ENCODE measurements around the gene FGFR2.
"Not testable (repeated sequence)": the region's sequence is repeated elsewhere in the genome, so short reads cannot be mapped to it uniquely, and the experiment has no call there.

The FGFR2 gene

DNA sequence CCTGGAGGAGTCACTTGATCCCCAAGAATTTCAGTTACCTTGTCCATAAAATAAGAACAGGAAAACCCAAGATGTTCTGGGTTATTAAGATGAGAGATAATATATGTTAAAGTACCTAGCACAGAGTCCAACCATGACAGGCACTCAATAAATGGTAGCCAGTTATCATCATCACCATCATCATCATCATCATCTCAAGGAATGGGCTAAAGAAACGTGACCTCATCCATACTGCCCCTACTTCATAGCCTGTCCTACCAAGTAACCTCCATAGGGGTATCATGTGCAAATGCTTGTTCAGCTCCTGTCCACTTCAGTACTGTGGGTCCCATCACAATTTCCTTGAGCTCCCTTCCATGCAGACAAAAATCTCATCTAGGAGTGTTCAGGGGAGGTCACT lies 14.4 kb downstream of the FGFR2 start:
- no peak for DNase-seq

DNA sequence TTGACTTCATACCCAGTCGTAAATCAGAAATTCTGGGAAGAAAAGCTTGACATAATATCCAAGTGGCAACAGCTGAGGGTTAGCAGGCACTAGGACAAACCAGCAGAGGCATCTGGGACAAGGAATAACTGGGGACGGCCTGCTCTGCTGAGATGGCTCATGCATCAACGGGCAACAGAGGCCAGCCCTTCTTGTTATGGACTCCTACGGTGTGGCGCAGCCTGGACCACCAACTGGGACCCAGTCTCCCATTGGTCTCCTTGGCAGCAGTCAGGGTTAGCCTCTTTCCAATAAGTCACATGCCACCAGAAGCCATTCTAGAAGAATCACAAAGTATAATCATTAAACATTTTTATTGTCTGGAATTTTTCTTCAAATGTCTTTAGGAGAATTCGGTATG lies 15.0 kb downstream of the FGFR2 start:
- DNase-seq, result no peak

DNA sequence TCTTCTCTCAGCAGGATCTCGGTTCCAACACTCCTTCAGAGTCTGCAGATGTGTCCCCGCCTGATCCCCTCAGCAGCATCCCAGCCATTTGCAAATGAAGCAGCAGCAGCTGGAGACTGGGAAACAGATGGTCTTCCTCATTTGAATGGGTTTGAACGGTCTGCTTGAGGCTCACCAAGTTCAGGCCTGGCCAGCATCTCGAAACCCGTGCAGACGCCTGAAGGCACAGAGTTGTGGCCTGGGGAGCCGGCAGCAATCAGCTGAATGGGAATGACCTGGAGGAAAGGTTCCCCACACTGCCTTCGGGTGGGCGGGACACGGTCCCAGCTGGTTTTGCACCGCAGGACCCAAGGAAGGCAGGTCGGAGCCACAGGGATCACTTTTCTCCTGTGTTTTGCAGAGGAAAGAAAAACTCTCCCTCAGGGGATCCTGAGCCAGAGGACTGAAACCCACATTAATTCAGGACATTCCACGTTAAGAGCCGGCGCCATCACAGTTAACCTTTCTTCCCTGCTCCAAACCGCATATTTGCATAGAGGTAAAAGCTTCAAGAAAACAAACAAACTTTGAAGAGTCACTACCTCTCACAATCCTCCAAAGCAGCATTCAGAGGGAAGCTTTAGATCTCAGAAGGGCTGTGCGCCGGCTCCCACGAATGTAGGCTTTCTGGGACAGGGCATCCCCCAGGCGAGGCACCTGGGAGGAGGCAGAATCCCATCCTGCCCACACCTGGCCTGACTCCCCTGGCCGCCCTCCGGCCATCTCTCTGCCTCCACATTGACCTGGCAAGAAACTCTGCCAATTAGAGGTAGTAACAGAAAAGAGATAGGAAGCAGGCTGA lies 17.7 kb downstream of the FGFR2 start:
- DNase-seq, result peak; percentile 13

DNA sequence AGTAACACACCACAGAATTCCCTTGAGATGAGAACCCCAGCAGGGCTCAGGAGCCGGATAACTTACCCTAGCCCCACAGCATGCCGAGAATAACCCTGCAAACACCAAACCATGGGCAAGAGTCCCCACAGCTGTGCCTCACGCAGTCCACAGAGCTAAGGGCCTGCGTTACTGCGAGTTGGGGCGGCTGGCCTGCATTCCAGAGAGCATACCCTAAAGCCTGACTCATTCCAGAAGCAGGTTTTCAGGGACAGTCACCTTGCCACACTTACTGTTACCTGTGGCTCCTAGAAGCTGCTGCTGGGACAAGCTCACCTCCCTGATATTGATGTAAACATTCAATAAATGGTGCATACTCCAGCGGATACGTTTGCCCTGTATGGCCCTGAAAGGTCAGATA lies 18.6 kb downstream of the FGFR2 start:
- no peak for DNase-seq

DNA sequence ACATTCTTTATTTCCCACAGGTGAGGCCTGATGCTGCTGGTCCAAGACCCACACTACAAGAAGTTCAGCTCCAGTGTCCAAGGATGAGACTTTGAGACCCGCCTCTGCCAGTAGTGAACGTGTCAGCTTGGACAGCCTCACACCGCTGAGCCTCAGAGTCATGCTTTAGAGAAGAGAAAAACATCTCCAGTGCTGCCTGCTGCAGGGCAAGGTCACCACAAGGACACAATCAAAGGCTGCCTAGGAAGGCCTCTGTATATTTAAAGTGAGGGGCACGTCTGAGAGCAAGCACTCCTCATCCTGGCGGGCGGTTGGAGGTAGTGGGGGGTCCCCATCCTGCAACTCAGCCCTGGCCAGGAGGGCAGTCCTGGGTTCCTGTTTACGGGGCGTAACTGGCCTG lies 19.3 kb downstream of the FGFR2 start:
- DNase-seq, result no peak

DNA sequence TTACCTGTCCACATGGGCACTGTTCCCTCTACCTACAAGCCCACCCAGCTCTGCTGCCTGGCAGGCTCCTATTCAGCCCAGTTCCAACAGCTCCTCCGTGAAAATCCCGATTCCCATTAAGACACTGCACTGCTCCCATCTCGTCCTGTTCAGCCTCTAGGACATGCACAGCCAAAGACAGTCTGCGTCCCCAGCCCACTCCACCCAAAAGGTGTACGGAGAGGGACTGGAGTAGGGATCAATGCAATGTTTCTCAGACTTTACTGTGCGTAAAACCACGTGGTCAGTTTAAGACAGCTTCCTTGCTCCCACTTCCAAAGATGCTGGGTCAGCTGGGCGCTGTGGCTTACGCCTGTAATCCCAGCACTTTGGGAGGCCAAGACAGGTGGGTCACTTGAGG lies 19.9 kb downstream of the FGFR2 start:
- no peak for DNase-seq

DNA sequence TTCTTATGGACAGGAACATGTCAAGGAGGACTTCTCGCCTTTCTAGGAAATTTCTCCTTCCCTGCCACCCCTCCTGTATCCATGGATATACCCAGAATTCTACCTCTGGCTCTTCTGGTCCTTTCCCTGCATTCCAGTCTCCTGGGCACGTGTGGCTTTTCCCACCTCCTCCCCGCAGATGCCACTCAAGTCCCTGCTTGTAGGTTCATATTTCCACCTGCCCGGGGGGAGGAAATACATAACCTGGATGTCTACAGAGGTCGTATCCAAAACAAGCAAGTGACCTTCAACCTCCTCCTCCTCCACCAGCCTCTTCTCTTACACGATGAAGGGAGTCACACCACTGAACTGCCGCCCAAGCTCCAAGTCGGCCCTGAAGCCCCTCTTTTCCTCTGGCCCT lies 20.7 kb downstream of the FGFR2 start:
- DNase-seq, result no peak

DNA sequence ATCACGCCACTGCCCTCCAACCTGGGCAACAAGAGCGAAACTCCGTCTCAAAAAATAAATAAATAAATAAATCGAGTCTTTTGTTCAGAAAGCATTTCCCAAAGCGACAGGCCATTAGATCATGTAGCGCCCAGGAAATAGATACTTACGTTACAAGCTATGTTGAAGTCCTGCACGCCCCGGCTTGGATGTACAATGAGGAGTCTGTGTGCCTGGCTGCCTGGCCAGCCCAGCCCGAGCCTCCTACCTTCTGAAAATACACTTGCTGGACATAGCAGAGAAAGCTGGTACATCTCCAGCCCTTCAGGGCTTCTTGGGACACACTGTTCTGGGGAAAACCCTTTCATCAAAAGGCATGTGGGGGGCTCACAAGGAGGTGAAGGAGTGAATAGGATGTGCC lies 22.1 kb downstream of the FGFR2 start:
- DNase-seq, result no peak

DNA sequence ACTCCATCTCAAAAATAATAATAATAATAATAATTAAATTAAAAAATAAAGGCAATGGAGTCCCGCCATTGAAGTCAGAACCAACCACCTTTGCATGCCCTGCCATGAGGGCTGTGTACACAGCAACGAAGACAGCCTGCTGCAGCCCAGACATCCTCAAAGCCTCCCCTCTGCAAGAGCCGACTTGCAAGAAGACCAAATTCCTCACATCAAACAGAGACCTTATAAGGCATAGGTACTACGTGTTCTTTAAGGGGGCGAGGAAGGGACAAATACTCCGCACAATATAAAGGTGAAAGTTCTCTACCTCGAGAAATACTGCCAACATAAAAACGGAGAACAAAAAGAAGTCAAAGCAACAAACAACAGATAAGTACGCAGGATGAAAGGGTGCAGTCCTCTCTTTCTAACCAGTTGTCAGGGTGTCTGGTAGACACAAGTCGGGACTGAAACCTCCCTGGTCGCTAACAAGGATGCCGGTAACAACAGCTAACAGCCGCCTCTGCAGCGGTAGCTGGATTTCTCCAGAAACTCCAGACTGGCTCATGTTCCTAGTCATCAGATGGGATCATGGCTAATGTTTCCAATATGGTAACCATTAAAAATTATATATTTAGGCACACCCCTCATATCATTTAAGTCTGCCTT lies 23.6 kb downstream of the FGFR2 start:
- no peak for DNase-seq

DNA sequence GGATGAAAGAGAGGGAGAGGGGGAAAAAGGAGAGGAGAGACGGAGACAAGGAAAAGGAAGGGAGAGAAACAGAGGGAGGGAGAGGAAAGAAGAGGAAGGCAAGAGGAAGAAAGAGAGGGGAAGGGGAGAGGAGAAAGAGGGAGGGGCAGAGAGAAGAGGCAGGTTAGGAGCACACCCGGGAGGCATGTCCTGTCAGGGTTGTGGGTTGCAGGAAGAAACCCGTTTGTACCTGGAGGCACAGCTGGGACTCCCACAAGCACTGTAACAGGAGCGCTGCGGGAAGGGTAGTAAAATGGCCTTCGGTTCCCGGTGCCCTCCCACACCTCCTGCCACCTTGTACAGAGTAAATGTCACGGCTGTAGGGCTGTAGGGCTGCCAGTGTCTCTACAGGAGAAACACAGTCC lies 24.7 kb downstream of the FGFR2 start:
- no peak for DNase-seq

DNA sequence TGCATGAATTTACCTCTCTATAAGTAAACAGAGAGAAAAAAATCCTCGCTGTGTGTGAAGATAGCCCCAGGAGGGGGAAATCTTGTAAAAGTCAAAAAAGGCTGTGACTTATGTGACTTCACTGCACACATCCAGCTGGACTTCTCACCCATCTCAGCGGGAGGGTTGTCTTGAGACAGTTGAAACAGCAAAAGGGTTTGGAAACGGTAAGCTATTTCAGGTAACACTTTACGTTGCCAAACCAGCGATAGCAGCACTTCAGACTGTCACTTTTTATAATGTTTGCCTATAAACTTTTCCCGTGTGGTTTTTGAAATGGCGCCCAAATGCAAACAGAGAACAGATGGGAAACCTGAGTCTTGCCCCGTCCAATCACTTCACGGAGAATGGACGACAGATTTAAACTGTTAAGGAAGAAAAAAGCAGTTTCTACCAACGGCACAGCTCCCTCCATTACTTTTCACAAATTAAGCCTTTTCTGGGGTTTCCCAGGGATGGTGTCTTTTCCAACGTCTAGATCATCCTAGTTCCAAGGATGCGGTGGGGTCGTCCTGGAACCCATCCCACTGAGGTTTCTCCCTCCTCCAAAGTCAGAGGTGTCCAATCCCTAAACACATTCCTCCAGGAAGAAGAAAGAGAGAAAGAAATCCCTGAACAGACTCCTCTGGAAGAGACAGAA lies 25.2 kb downstream of the FGFR2 start:
- DNase-seq, result peak; percentile 53

DNA sequence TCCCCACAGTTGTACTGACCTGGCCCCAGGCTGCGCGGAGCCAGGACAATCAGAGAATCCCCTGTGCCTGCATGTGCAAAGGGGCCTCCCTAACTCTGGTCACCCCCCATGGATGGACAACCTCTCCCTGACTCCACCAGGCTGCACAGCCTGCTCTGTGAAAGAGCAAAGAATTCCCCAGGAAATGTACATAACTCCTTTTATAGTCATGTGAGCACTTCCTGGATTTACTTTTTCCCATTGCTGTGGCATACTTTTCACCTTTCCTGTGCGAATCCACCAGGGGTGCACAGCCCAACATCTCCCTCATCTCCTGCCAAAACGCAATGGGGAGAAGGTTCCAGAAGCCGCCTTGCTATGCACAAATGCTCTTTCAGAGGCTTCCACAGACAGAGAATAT lies 27.9 kb downstream of the FGFR2 start:
- no peak for DNase-seq

DNA sequence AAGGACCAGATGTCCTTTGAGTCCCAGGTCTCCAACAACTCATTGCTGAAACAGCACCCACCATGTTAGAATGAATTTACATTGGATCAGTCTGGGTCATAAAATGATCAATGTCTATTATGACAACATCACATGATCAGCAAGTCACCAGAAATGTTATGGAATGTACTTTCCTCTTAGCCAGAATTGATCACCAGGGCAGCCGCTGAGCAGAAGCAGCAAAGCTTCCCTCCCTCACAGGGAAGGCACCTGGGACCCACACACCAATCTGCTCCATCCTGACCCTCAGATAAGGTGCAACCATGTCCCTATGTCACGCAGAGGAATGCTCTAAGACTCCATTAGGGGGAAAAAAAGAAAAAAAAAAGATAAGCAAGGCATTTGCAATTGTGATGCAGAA lies 30.0 kb downstream of the FGFR2 start:
- DNase-seq, result no peak

DNA sequence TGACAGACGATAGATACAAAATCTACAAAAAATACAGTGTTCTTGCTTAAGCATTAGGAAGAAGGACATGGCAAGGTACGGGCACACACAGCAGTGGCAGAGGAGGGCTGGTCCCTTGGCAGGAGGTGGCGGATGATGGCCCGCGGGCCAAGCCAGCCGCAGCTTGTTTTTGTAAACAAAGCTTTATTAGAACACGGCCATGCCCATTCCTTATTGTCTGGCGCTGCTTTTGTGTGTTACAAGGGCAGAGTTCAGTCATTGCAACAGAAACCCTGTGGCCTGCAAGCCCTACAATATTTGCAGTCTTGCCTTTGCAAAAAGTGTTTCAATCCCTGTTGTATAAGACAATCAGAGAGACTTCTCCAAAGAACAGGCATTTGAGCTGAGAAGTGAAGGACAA lies 30.7 kb downstream of the FGFR2 start:
- DNase-seq, result no peak

DNA sequence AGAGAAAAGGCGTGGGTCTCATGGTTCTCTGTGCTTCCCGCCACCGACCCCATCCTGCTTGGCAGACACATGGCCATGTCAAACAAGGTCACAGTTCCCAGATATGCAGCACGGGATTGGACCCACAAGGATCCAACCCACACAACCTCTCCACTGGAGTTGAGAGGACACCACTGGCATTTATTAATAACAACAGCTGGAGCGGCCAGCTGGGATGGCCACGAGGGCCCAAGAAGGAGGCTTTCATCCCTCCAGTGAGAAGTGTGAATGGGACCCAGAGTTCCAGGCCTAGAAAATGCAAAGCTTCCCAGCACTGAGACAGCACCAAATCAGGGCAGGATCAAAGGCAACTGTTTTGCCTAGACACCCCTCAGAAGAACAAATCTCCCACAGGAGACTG lies 31.5 kb downstream of the FGFR2 start:
- DNase-seq, result no peak

DNA sequence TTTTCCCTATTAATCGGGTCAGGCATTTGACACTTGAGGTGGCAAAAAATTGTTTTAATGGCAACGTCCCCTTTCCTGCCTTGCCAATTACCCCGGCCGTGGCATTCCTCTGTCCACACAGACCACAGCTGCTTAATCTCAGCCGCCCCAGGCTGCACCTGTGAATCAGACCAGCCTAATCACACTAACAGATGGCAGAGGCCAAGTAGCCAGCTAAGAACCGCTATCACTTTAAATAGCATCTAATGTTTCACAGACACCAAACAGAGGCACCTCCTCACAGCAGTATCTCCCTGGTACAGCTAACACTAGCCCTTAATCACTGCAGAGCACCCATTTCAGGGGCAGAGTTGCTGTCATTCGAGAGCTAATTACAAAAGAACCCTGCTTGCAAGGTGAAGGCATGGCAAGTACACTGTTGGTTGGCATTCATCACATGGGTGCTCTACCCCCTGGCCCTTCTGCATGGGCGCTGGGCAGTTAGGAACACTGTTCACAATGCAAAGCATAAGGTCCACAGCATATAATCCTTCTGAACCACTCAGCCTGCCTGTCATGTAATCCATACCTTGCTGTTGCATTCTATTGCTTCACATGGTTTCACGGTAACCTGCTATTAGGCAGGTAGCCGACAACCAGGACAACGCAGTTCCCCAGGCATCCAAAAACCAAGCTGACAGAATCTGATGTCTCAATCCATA lies 38.8 kb downstream of the FGFR2 start:
- peak; percentile 21 for DNase-seq

DNA sequence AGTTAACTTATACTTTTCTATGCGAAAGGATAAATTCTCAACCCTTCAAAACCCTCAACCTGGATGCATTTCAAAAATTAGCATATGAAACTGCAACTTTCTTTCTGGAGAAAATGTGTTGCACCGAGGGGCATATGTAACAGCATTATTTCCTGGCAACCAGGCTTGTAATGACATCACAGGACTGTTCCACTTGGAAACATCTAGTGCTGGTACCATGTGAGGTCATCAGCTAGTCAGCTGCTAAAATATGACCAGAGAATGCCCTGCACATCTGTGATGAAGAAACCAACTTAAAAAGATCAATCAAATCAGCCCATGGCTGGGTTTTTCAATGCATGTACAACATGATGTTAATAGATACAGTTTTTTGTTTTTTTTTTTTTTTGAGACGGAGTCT lies 40.0 kb downstream of the FGFR2 start:
- no peak for DNase-seq

DNA sequence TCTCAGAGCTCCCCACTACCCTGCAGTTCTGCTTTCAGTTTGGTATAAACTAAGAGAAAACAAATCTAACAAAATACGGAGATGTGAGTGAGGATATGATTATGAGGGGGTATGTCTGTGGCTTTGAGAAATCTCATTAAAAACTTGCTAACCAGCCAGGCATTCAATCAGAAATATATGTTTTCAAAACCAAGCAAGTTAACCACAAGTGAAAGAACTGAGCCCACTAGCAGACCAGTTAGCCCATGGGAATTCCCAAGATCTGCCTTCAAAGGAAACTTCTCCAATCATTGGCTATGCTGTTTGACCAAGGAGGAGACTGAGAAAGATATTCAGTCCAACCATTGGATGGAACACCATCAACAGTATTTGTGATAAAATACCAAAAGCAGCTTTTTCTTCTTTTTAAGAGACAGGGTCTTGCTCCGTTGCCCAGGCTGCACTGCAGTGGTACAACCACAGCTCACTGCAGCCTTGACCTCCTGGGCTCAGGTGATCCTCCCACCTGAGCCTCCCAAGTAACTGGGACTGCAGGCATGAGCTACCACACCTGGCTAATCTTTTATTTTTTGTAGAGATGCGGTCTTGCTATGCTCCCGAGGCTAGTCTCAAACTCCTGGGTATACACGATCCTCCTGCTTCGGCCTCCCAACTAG lies 41.2 kb downstream of the FGFR2 start:
- no peak for DNase-seq

DNA sequence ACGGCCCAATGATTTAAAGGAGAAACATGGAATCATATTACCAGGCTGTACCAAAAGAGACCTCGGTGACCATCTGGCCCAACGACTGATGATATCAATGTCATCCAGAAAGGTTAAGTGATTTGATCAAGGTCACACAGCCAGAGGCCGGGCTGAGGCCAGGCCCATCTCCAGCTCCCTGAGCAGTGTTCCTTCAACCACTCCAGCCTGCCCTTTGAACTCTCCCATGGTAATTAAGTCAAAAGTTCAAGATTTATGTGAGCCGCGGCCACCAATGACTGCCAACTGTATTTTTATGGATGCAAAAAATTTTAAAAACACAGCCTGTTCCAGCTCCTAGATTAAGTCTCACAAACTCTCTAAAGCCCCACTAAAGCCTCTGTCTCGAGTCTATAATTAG lies 41.8 kb downstream of the FGFR2 start:
- no peak for DNase-seq

DNA sequence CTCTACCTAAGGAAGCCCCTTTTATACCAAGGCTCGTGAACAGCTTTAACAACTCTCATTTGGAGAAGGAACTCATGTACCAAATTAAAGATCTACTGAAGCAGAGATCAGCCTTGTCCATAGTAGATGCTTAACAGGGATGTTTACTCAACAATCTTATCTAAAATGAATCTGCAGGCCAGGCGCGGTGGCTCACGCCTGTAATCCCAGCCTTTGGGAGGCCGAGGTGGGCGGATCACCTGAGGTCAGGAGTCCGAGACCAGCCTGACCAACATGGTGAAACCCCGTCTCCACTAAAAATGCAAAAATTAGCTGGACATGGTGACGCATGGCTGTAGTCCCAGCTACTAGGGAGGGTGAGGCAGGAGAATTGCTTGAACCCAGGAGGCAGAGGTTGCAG lies 43.3 kb downstream of the FGFR2 start:
- not testable (repeated sequence) for DNase-seq

DNA sequence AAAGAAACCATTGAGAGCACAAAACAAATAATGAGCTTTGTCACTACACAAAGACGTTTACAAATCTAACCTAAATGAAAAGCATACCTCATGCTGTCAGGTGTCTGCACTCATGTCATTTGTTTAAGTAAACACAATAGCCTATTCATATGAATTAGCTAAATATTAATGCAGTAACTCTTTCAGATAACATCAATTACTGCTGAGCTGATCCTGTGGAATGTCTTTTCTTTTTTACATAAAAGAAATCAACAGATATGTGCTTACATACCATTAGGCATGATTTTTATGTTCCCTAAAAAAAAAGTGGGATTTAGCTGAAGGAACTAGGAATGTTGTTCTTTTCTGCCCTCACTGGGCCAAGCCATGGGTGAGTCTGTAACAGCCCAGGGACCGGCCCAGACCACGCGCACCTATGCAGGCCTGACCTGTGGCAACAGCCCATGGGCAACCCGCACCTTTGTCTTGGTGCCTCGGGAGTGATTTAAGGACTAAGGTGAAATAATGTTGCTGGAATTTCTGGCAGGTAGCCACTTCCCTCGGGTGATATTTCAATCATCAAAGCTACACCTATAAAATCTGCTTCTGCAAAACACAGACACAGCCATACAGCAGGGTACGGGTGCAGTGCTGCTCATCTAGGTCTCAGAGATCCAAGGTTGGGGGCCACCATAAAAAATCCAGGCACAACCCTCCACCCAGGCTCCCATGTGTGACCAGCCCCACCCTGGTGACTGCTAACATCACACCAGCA lies 44.6 kb downstream of the FGFR2 start:
- peak; percentile 31 for DNase-seq

DNA sequence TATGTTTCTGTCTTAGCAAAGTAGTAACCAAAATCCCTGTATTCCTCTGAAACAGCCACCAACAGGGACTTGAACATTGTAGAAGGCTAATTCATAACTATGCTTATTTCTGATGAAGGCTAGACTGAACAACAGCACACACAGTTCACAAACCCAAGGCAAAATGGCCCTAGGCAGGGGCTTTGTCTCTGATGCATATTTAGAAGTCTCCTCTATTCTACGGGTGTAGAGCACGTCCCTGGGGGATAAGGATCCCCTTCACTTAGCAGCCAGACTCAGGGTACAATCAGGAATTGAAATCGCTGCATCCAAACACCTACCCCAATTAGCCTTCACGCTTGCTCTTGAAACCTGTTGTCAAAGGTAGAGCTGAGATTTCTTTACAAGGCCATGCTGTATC lies 45.5 kb downstream of the FGFR2 start:
- DNase-seq, result no peak

Data from NCI-H510A treated with DMSO at 0.1 percent for 48 hours (cell line).